Brain microvascular endothelial cell (primary cell): ENCODE results near the gene TENT4B.

Experiments used
- DNase-seq: peaks from one replicate; pipeline ENCODE4 v3.0.0-alpha.2; 2020
- H3K27ac ChIP-seq: fragments of 250-450 bp; sonication (Bioruptor Pico); 2 replicates; pipeline ENCODE4 v1.5.1; 2020; ENCODE audit warnings: mild to moderate bottlenecking, moderate library complexity
- H3K27me3 ChIP-seq: fragments of 250-450 bp; sonication (Bioruptor Pico); replicated peaks from 2 replicates; pipeline ENCODE4 v1.5.1; 2020; ENCODE audit warnings: mild to moderate bottlenecking
- H3K36me3 ChIP-seq: fragments of 250-450 bp; sonication (Bioruptor Pico); replicated peaks from 2 replicates; pipeline ENCODE4 v1.5.1; 2020; ENCODE audit warnings: mild to moderate bottlenecking
- H3K4me3 ChIP-seq: 2 replicates; pipeline ENCODE4 v1.5.1; 2011; ENCODE audit warnings: low read depth, mild to moderate bottlenecking, control low read depth, low read length, moderate library complexity
- CTCF ChIP-seq: IDR thresholded peaks from 2 replicates; pipeline ENCODE4 v1.5.1; 2011; ENCODE audit warnings: low read depth, mild to moderate bottlenecking, moderate library complexity, low read length, control low read depth, inconsistent platforms; ENCODE audit errors: missing control alignments
- in situ Hi-C: cut with HindIII; loops from 2 replicates; pipeline ENCODE4 v1.10.0; 2017; ENCODE audit warnings: low sequenced_read_pairs, low pct_ligation_motif_present

The TENT4B gene

GRCh38 chr16:50267651-50268050 is 114.5 kb downstream of the TENT4B start:
- no peak overlapping the region for H3K4me3 ChIP-seq
- no peak for TF ChIP-seq CTCF
- H3K27ac ChIP-seq: no peak overlapping the region
- in situ Hi-C loops: no loop called here
- no peaks in the 10 kb centered on the region for H3K27me3 ChIP-seq
- H3K36me3 ChIP-seq: no peaks in the 10 kb centered on the region
- no peak for DNase-seq

GRCh38 chr16:50268352-50268751 is 115.2 kb downstream of the TENT4B start:
- no peak for TF ChIP-seq CTCF
- Histone ChIP-seq H3K4me3 (no peak overlapping the region), H3K27me3 (no peaks in the 10 kb centered on the region), H3K36me3 (no peaks in the 10 kb centered on the region), H3K27ac (no peak overlapping the region)
- in situ Hi-C loops: no loop called here
- DNase-seq: no peak

GRCh38 chr16:50269061-50269705 is 116.1 kb downstream of the TENT4B start:
- Histone ChIP-seq H3K27ac (no peak overlapping the region), H3K27me3 (no peaks in the 10 kb centered on the region), H3K4me3 (no peak overlapping the region), H3K36me3 (no peaks in the 10 kb centered on the region)
- no peak for DNase-seq
- no peak for TF ChIP-seq CTCF
- in situ Hi-C loops: no loop called here

- DNase-seq: no peak
- H3K4me3 ChIP-seq: no peak overlapping the region
- no peaks in the 10 kb centered on the region for H3K36me3 ChIP-seq
- H3K27me3 ChIP-seq: no peaks in the 10 kb centered on the region
- no peak overlapping the region for H3K27ac ChIP-seq
- in situ Hi-C loops: no loop called here
- TF ChIP-seq CTCF: no peak
These were observed 116.8 kb downstream of the TENT4B start for GRCh38 chr16:50269769-50270509.

GRCh38 chr16:50270510-50271147 is 117.5 kb downstream of the TENT4B start:
- Histone ChIP-seq H3K27me3 (no peaks in the 10 kb centered on the region), H3K36me3 (no peaks in the 10 kb centered on the region), H3K4me3 (no peak overlapping the region), H3K27ac (no peak overlapping the region)
- no peak for DNase-seq
- no peak for TF ChIP-seq CTCF
- in situ Hi-C loops: no loop called here
